SU-DHL-6 (cell line): ENCODE measurements around the gene FBRSL1.

Experiments
- H2AFZ ChIP-seq: fragments of 200-600 bp; sonication (generic); 2 replicates; pipeline ENCODE4 v1.6.1; 2014; ENCODE audit warnings: low read depth, mild to moderate bottlenecking, moderate library complexity, mixed read lengths, antibody characterized with exemption, low read length; ENCODE audit not compliant: severe bottlenecking
- H3F3A ChIP-seq: fragments of 200-600 bp; shearing (Covaris generic); 2 replicates; pipeline ENCODE4 v1.6.0; 2016; ENCODE audit warnings: antibody characterized with exemption, mild to moderate bottlenecking; ENCODE audit not compliant: insufficient read depth
- H3K27ac ChIP-seq: fragments of 200-600 bp; sonication (generic); 2 replicates; pipeline ENCODE4 v1.5.1; 2016; ENCODE audit warnings: low read depth, mild to moderate bottlenecking, low read length, moderate library complexity, mixed read lengths
- H3K27me3 ChIP-seq: fragments of 200-600 bp; sonication (generic), shearing (Covaris generic); 2 replicates; pipeline ENCODE4 v1.6.0; 2014; ENCODE audit warnings: mild to moderate bottlenecking, low read length
- H3K36me3 ChIP-seq: fragments of 200-600 bp; sonication (generic); 2 replicates; pipeline ENCODE4 v1.6.1; 2014; ENCODE audit warnings: mild to moderate bottlenecking, low read length, mixed read lengths
- H3K4me2 ChIP-seq: fragments of 300-600, 200-600 bp; shearing (Covaris generic), sonication (generic); 2 replicates; pipeline ENCODE4 v1.6.0; 2014; ENCODE audit warnings: low read length, low read depth, mild to moderate bottlenecking; ENCODE audit not compliant: poor library complexity, severe bottlenecking
- H3K4me3 ChIP-seq: fragments of 200-600 bp; sonication (generic); 2 replicates; pipeline ENCODE4 v1.5.1; 2014; ENCODE audit warnings: antibody characterized with exemption, low read length, mild to moderate bottlenecking, mixed read lengths; ENCODE audit not compliant: insufficient read depth, poor library complexity, severe bottlenecking
- H3K79me2 ChIP-seq: fragments of 200-600 bp; sonication (generic); 2 replicates; pipeline ENCODE4 v1.6.1; 2014; ENCODE audit warnings: mild to moderate bottlenecking, low read length, moderate library complexity; ENCODE audit not compliant: insufficient read depth
- H3K9ac ChIP-seq: fragments of 200-600 bp; sonication (generic); 2 replicates; pipeline ENCODE4 v1.7.0; 2014; ENCODE audit warnings: mild to moderate bottlenecking, low read length
- H3K9me2 ChIP-seq: fragments of 200-600 bp; sonication (generic); replicated peaks from 2 replicates; pipeline ENCODE4 v1.6.1; 2014; ENCODE audit warnings: low read length; ENCODE audit not compliant: insufficient read depth
- H3K9me3 ChIP-seq: fragments of 200-600 bp; sonication (generic); 2 replicates; pipeline ENCODE4 v1.6.1; 2014; ENCODE audit warnings: low read length, mixed read lengths; ENCODE audit not compliant: insufficient read depth
- H4K20me1 ChIP-seq: fragments of 200-600 bp; sonication (generic); 2 replicates; pipeline ENCODE4 v1.6.1; 2014; ENCODE audit warnings: low read depth, mild to moderate bottlenecking, antibody characterized with exemption, low read length, moderate library complexity, mixed read lengths
- CTCF ChIP-seq: fragments of 200-600 bp; sonication (generic); IDR thresholded peaks from one replicate; pipeline ENCODE4 v1.5.1; 2017; ENCODE audit warnings: antibody characterized with exemption, mild to moderate bottlenecking, low read length, moderate library complexity; ENCODE audit not compliant: insufficient read depth, poor library complexity, severe bottlenecking
- EZH2phosphoT487 ChIP-seq: fragments of 200-600 bp; sonication (generic), shearing (Covaris generic); conservative IDR thresholded peaks from 2 replicates; pipeline ENCODE4 v1.6.1; 2018; ENCODE audit warnings: mild to moderate bottlenecking, antibody characterized with exemption, low read length, moderate library complexity, mixed read lengths

Gene FBRSL1

GRCh38 chr12:132543298-132544079, 53.5 kb downstream of the FBRSL1 start:
- Histone ChIP-seq H3K27ac (no peak overlapping the region), H3K9ac (no peak overlapping the region), H2AFZ (no peak overlapping the region), H3K36me3 (no peaks in the 10 kb centered on the region), H3K9me3 (no peaks in the 10 kb centered on the region), H3K79me2 (no peaks in the 10 kb centered on the region), H3K4me3 (no peak overlapping the region), H3K4me2 (no peak overlapping the region), H3K27me3 (no peaks in the 10 kb centered on the region), H3K9me2 (no peaks in the 10 kb centered on the region), H4K20me1 (no peaks in the 10 kb centered on the region), H3F3A (no peaks in the 10 kb centered on the region)
- TF ChIP-seq EZH2phosphoT487 (no peak), CTCF (no peak)

GRCh38 chr12:132544080-132544397, 54.1 kb downstream of the FBRSL1 start:
- H3F3A ChIP-seq: no peaks in the 10 kb centered on the region
- no peak overlapping the region for H3K4me2 ChIP-seq
- no peaks in the 10 kb centered on the region for H3K9me3 ChIP-seq
- H3K79me2 ChIP-seq: no peaks in the 10 kb centered on the region
- no peaks in the 10 kb centered on the region for H3K27me3 ChIP-seq
- TF ChIP-seq EZH2phosphoT487 (no peak), CTCF (no peak)
- H3K36me3 ChIP-seq: no peaks in the 10 kb centered on the region
- no peaks in the 10 kb centered on the region for H3K9me2 ChIP-seq
- no peak overlapping the region for H3K27ac ChIP-seq
- no peak overlapping the region for H2AFZ ChIP-seq
- no peak overlapping the region for H3K4me3 ChIP-seq
- no peak overlapping the region for H3K9ac ChIP-seq
- no peaks in the 10 kb centered on the region for H4K20me1 ChIP-seq

- Histone ChIP-seq H3K9me3 (no peaks in the 10 kb centered on the region), H4K20me1 (no peaks in the 10 kb centered on the region)
These were observed 54.5 kb downstream of the FBRSL1 start for GRCh38 chr12:132544498-132544897.

More at GRCh38 chr12:132544498-132544897, 54.5 kb downstream of the FBRSL1 start:
- TF ChIP-seq CTCF: no peak
- no peak for TF ChIP-seq EZH2phosphoT487
- H3K79me2 ChIP-seq: no peaks in the 10 kb centered on the region
- H3K27ac ChIP-seq: no peak overlapping the region
- H3K4me2 ChIP-seq: no peak overlapping the region
- H3K36me3 ChIP-seq: no peaks in the 10 kb centered on the region
- no peaks in the 10 kb centered on the region for H3F3A ChIP-seq
- H3K27me3 ChIP-seq: no peaks in the 10 kb centered on the region
- H2AFZ ChIP-seq: no peak overlapping the region
- no peak overlapping the region for H3K4me3 ChIP-seq
- no peak overlapping the region for H3K9ac ChIP-seq
- no peaks in the 10 kb centered on the region for H3K9me2 ChIP-seq
